ENCODE measurements around the gene ZNF740.
"Not testable (repeated sequence)": the region's sequence is repeated elsewhere in the genome, so short reads cannot be mapped to it uniquely, and the experiment has no call there.

Gene ZNF740

DNA sequence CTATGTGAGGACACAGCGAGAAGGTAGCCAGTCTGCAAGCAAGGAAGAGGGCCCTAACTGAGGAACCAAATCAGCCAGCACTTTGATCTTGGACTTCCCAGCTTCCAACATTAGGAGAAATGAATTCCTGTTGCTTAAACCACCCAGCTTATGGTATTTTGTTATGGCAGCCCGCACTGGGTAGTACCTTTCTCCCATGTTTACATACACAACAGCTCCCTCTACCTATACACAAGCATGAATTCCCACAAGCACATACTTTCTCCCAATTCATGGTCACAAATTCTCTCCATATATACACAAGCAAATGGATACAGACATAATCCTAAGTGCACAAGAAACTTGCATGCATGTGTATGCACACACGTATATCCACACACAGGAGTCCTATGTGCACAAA is 19.2 kb downstream of the ZNF740 start:
- no peaks in the 10 kb centered on the region for H3K9me3 ChIP-seq
- H3K27me3 ChIP-seq: no peaks in the 10 kb centered on the region
- H3K4me3 ChIP-seq (ENCODE audit: low read depth, low read length): no peak overlapping the region
- no peaks in the 10 kb centered on the region for H3K36me3 ChIP-seq
- H3K4me1 ChIP-seq: no peaks in the 10 kb centered on the region; the same call in 1 of the 2 replicates
- TF ChIP-seq, protein P1, sequence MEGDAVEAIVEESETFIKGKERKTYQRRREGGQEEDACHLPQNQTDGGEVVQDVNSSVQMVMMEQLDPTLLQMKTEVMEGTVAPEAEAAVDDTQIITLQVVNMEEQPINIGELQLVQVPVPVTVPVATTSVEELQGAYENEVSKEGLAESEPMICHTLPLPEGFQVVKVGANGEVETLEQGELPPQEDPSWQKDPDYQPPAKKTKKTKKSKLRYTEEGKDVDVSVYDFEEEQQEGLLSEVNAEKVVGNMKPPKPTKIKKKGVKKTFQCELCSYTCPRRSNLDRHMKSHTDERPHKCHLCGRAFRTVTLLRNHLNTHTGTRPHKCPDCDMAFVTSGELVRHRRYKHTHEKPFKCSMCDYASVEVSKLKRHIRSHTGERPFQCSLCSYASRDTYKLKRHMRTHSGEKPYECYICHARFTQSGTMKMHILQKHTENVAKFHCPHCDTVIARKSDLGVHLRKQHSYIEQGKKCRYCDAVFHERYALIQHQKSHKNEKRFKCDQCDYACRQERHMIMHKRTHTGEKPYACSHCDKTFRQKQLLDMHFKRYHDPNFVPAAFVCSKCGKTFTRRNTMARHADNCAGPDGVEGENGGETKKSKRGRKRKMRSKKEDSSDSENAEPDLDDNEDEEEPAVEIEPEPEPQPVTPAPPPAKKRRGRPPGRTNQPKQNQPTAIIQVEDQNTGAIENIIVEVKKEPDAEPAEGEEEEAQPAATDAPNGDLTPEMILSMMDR (IDR thresholded peaks at IDR 0.05; ENCODE audit: low read depth, low read length): no peak
- DNase-seq: no peak

DNA sequence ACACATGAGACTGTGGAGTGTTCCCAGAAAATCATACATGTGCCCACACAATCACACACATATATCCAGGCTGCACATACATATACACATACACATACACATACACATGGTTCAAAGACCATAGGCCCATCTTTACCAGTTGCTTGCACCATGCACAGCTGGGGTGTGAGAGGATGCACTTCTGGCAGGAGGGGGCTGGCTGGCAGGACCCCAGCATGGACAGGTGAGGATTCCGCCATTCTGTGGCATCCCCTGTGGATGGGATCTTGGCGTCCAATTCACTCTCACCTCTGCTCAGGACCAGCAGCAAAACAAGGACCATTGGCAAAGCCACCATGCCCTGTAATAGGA is 19.6 kb downstream of the ZNF740 start:
- TF ChIP-seq, protein P1 (IDR thresholded peaks at IDR 0.05; ENCODE audit: low read depth, low read length): no peak
- Histone ChIP-seq H3K4me3 (ENCODE audit: low read depth, low read length) (no peak overlapping the region), H3K4me1 (no peaks in the 10 kb centered on the region; the same call in 1 of the 2 replicates), H3K9me3 (no peaks in the 10 kb centered on the region), H3K27me3 (no peaks in the 10 kb centered on the region), H3K36me3 (no peaks in the 10 kb centered on the region)
- DNase-seq: no peak

DNA sequence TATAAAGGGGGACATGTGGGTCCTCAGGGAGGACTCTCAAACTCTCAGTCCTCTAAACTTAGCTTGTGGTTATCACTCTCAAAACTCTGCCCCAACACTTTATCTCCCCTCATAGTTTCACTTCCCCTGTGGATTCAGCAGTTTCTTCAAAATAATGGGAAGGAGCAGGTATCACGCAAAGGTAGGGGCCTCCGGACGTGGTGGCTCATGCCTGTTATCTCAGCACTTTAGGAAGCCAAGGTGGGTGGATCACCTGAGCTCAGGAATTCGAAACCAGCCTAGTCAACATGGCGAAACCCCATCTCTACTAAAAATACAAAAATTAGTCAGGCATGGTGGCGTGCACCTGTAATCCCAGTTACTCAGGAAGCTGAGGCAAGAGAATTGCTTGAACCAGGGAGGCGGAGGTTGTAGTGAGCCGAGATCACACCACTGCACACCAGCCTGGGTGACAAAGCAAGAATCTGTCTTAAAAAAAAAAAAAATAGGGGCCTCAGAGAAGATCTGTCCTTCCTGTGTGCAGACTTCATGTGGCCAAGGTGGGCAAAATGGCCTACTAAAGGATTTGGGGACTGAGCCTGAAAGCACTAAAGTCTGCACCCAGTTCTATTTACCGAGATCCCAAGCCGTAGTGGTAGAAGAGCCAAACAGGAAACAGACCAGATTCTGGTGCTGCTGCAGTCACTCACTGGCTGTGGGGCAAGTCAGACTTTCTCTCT is 20.1 kb downstream of the ZNF740 start:
- TF ChIP-seq, protein P1 (IDR thresholded peaks at IDR 0.05; ENCODE audit: low read depth, low read length): no peak

DNA sequence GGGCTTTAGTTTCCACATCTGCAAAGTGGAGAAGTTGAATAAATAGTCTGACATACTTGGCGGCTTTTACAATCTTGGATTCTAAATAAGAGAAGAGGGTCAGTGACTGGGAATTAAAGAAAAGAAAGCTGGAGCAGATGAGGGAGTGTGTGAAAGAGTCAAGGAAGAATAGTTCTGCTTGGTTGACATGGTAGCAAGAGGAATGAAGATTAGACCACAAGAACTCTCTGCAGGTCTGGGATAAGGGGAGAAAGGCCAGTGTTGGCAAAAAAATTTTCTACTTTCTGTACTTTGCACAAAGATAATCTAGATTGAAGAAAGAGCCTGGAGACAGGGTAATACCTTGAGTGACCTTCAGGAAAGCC is 20.6 kb downstream of the ZNF740 start:
- Histone ChIP-seq H3K36me3 (no peaks in the 10 kb centered on the region), H3K4me1 (no peaks in the 10 kb centered on the region; the same call in 1 of the 2 replicates), H3K4me3 (ENCODE audit: low read depth, low read length) (no peak overlapping the region), H3K27me3 (no peaks in the 10 kb centered on the region), H3K9me3 (no peaks in the 10 kb centered on the region)
- TF ChIP-seq, protein P1 (IDR thresholded peaks at IDR 0.05; ENCODE audit: low read depth, low read length): no peak
- no peak for DNase-seq

More for the DNA sequence above, 20.1 kb downstream of the ZNF740 start:
- no peaks in the 10 kb centered on the region; the same call in 1 of the 2 replicates for H3K4me1 ChIP-seq
- H3K9me3 ChIP-seq: no peaks in the 10 kb centered on the region
- H3K36me3 ChIP-seq: no peaks in the 10 kb centered on the region
- no peak for DNase-seq
- H3K27me3 ChIP-seq: no peaks in the 10 kb centered on the region
- H3K4me3 ChIP-seq (ENCODE audit: low read depth, low read length): no peak overlapping the region

DNA sequence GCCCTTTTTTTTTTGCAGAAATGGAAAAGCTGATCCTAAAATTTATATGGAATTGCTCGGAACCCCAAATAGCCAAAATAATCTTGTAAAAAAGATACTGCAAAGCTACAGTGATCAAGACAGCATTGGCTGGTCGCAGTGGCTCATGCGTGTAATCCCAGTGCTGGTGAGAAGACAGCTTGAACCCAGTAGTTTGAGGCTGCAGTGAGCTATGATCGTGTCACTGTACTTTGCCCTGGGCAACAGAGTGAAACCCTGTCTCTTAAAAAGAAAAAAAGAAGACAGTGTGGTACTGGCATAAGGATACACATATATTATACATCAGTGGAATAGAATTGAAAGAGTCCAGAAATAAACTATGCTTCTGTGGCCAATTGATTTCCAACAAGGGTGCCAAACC is 21.1 kb downstream of the ZNF740 start:
- no peaks in the 10 kb centered on the region; the same call in 1 of the 2 replicates for H3K4me1 ChIP-seq
- H3K36me3 ChIP-seq: no peaks in the 10 kb centered on the region
- TF ChIP-seq, protein P1 (IDR thresholded peaks at IDR 0.05; ENCODE audit: low read depth, low read length): no peak
- H3K4me3 ChIP-seq (ENCODE audit: low read depth, low read length): no peak overlapping the region
- no peaks in the 10 kb centered on the region for H3K27me3 ChIP-seq
- DNase-seq: no peak
- no peaks in the 10 kb centered on the region for H3K9me3 ChIP-seq

DNA sequence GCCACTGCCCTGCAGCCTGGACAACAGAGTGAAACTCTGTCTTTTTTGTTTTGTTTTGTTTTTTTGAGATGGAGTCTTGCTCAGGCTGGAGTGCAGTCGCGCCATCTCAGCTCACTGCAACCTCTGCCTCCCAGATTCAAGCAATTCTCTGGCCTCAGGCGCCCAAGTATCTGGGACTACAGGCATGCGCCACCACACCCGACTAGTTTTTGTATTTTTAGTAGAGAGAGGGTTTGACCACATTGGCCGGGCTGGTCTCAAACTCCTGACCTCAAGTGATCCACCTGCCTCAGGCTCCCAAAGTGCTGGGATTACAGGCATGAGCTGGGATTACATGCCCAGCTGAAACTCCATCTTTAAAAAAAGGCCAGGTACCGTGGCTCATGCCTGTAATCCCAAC is 21.8 kb downstream of the ZNF740 start:
- H3K4me3 ChIP-seq (ENCODE audit: low read depth, low read length); H3K36me3 ChIP-seq; H3K27me3 ChIP-seq; DNase-seq; H3K9me3 ChIP-seq; H3K4me1 ChIP-seq: not testable (repeated sequence)

All from BE2C (cell line).